GM21529 (cell line): ENCODE data around the gene DZIP1L.

Source experiments
- ATAC-seq: cut with Tn5 transposase; IDR thresholded peaks from one replicate; pipeline ENCODE4 v1.9.1; 2021; ENCODE audit not compliant: unreplicated experiment

The DZIP1L gene

DNA sequence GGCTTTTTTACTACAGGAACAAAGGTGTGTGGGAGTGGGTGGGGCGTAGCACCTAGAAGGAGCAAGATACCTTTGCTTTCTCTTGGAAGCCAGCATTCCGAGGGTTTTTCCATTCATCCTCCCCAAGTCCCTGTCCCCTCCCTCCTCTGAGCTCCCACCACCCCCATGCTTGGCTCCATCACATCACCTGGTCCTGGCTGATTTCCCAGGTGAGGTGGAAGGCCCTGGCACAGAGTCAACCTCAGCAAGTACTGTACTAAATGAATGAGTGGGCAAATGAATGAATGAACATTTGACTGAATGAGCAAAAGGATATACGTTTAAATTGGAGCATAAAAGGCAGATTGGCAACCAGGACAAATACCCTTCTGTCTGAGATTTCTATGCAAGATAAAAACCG, 45.4 kb downstream of the DZIP1L start:
- no peak for ATAC-seq

DNA sequence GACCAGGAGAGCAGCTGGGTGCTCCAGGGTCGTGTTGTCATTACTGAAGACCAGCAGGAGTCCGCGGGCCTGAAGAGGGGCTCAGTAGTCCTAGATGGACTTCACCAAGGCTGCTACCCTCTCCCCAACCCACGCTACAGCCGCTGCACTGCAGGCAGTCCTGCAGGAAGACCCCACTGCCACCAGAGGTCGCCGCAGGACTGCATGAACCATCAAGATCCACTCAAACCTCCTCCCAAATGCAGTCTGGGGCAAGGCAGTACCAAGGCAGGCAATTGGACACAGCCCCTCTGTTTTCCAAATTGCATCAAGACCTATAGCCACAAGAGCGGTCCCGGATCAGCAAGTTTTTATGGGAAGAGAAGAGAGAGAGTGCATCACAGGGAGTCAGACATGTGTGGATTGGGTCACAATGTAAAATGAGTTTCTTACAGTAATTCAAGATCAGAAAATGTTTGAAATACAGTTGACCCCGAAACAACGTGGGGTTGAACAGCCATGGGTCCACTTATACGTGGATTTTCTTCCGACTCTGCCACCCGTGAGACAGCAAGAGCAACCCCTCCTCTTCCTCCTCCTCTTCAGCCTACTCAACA, 46.7 kb downstream of the DZIP1L start:
- ATAC-seq: peak; percentile 77

DNA sequence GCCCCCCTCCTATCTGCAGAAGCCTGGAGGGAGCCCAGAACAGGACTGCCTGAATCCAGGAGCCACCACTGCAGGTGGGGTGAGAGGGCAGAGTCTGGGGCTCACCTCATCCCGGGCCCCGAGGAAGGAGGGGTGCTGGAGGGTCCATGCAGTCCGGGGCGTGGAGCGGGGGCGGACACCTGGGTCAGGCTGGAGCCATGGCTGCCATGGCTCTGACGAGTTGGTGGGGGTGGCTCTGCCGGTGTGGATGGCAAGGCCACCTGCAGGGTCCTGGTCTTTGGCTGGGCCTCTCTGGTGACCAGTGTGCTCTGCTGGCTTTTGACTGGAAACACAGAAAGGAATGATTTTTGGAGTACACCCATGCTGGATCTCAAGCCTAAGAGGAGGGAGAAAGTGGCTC, 47.4 kb downstream of the DZIP1L start:
- ATAC-seq: no peak

DNA sequence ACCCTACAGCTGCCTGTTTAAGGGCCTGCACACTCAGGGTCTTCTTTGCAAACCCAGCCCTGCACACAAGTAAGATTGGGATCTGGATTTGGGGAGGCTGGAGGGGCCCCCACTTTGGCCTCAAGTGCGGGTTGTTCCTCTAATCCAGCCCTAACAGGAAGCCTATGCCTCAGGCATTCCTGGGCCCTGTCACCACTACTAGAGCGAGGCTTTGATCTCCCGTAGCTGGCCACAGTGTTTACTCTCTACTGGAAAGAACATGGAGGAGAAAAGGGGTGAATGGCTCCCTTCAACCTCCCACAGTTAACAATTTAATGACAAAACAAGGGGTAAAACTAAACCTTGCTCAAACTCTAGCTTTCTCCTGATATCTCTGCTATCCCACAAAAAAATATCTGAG, 48.4 kb downstream of the DZIP1L start:
- ATAC-seq: no peak

DNA sequence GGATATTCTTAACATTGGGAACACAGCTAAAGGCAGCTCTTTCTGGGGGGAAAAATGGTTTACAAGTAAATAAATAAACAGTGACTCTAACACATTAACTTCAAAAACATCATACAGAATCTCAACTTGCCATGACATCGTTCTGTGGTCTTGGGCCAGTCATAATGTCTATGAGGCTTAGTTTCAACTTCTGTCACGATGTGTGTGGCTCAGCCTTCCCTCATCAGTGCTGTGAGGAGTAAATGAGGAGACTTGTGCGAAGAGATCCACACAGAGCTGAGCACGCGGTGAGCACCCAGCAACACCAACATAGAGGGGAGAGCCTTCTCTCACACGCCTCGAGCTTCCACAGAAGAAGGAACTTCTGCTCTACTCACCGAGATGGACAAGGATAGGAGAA, 49.0 kb downstream of the DZIP1L start:
- peak; percentile 86 for ATAC-seq

DNA sequence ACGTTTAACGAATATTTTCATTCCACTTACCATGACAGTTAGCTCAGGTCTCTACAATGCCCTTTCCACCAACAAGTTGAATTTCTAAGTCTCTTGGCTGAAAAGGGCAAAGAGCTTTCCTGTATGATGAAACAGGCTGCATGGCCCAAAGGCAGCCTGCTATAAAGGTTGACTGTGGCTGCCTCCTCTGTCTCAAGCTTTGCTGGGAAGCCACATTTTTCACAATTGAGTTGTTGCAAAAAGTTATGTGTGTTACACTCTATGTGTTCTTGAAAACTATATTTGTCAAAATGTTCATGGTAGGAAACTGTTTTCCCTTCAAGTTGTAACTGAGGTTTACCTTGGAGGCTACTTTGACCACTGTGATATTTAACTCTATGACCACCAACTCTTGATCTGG, 49.5 kb downstream of the DZIP1L start:
- peak; percentile 4 for ATAC-seq

- no peak for ATAC-seq
Measured at GRCh38 chr3:138063416-138063815, 52.0 kb downstream of the DZIP1L start.

DNA sequence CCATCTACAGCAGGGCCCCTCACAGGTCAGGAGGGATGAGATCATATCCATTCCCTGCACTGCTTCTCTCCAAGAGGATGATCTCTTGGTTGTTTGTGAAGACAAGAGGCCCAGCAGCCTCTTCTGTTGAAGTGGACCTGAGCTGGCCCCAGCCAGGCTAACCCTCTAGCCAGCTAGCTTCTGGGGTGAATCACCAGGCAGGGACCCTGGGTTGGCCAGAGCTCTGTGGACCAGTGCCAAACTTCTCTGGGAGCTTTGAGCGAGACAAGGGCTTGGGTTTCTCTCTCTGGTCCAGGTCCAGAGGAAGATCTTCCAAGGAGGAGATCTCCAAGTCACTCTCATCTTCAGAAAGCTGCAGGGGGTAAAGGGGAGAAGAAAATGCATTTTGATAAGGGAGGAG, 52.8 kb downstream of the DZIP1L start:
- ATAC-seq: no peak

DNA sequence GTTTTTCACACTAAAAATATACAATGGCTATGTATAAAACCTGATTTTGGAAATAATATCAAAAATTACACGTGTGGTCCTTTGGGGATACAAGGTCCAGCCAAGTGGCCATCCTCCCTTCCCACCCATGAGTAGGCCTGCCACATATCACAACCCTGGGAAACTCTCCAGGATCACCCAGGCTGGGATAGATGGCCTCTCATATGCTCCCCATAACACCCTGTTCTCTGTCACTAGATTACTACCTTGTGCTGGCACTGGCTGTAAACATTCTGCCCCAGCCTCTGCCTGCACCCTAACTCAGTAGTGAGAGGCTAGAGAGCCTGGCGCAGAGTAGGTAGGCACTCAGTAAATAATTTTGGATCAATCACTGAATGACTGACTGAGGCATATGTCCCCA, 53.4 kb downstream of the DZIP1L start:
- ATAC-seq: no peak

- ATAC-seq: peak; percentile 73
Measured at GRCh38 chr3:138060792-138061191, 54.6 kb downstream of the DZIP1L start.

DNA sequence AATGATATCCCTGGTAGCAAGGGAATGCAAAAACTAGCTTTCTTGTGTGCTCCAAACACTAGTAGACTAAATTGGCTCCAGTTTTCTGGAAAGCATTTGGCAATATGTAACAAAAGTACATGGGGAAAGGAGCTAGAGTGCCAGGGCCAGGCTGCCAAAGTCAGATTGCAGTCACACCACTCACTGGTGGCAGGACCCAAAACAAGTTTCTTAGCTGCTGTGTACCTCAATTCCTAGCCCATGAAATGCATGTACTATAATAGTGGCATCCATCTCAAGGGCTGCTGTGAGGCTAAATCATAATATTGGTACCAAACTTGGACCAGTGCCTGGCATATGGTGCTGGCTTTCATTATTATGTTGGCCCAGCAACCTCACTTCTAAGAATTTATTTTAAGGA, 56.1 kb downstream of the DZIP1L start:
- no peak for ATAC-seq

- no peak for ATAC-seq
Measured at GRCh38 chr3:138057384-138057783, 58.0 kb downstream of the DZIP1L start.

- no peak for ATAC-seq
Measured at GRCh38 chr3:138054057-138054456, 61.4 kb downstream of the DZIP1L start.

DNA sequence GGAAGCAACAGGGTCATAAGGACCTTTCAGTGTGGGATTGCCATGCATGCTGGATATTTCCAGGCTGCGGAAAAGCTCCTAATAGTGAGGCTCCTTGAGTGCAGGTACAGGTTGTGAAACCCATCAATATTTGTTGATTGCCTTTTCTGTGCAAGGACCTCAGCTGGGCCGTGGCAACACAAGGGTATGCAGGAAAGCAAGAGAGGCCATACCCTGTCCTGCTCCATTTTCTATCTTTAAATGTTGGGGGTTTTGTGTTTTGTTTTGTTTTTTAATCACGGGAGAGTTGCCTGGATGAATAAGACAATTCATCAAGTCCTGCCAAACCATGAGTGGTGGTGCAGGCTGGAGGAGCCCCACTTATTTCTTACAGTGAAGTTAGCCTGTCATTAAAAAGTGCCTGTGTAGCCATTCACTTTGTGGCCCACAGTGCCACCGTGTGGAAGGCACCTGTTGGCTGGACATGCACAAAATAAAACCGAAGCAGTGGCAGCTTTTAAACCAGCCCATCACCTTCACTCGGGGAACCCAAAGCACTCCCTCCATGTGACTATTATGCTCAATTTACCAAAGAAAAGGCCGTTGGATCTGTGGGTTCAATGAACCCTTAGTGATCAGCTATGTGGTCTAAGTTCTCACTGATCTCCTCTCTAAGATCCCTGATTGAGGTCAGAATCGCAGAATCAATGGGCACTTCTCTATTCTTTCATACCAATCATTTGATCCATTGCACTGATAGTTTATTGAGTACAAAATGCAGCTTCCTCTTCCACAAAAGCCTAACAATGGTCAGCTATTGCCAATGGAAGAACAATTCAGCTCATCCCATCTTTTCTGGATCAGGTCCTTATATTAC, 63.2 kb downstream of the DZIP1L start:
- ATAC-seq: peak; percentile 79

GRCh38 chr3:138049157-138049919, 66.1 kb downstream of the DZIP1L start:
- no peak for ATAC-seq

DNA sequence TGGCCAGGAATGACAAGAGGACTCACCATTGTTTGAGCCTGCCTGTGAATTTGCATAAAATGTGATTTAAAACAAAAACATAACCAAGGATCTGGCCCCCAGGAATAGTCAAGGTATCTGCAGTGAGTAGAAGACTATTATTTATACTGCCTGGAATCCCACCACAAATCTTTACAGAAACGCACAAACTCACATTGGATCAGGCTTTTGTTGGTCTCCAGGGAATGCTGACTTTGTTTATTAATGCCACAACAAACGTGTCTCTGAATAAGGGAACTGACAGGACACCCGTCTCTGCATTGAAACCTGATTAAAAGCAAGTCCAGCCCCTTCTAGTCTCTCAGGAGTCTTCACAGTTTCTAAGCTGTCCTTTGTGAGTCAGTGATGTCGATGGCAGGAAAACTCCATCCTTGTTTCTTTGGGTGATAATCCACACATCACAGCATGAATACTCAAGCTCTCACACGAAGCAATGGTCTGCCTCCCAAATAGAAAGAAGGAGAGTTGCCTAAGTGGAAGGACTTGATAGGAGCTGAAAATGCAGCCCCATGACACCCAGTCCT, 67.7 kb downstream of the DZIP1L start:
- ATAC-seq: no peak

- peak; percentile 62 for ATAC-seq
Measured at GRCh38 chr3:138046955-138047354, 68.5 kb downstream of the DZIP1L start.

- no peak for ATAC-seq
Measured at GRCh38 chr3:138046085-138046484, 69.3 kb downstream of the DZIP1L start.

DNA sequence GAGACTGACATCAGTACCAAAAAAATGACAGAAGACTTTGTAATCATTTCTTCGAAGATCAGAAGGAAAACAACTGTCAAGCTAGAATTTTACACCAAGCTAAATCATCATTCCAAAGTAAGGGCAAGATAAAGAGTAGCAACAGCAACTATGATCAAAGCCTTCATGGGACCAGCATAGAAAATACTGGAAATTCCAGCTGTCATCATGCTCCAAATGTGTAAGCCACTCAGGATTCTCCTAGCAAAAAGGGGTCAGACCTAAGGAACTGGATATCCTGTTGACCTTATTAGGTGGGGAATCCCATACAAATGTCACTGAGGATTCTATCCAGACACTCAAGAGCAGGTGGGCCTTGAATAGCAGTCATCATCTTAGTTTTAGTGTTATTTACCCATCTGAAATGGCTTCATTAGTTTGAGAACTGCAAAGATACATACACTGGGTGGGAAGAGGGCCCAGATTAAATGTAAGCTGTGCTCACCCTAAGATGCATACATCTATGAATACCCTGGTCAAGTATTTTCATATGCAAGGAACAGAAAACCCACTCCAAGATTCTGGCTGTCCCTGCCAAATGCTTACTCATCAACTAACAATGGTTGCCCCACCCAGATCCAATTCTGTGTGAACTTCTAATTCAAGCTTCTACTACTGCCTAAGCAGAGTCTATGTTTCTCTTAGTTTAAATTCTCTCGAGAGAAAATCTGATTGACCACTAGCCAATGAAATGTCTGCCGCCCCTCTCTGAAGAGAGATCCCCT, 72.0 kb downstream of the DZIP1L start:
- ATAC-seq: no peak

DNA sequence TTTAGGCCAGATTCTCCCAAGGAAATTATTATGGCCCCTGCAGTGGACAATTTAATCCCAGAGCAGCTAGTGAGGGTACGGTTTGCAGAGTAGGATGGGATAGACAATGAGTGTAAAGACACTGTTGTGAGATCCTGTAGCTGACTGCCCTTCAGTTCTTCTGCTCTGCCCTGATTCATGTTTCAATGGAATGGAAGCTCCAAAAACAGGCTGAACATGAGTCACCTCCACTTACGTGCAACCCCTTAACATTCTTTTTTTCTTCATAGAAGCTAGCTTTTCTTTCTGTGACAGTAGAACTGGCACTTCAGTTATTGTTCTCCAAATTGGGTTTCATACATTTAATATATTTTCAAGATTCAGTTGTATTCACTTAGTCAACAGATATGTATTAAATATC, 73.4 kb downstream of the DZIP1L start:
- no peak for ATAC-seq
